T-helper 9 cell (primary cell): Measurements from ENCODE around the gene ROBO1.

ENCODE experiments used
- DNase-seq: peaks from one replicate; pipeline ENCODE4 v3.0.0-alpha.2; 2020

The ROBO1 gene

DNA sequence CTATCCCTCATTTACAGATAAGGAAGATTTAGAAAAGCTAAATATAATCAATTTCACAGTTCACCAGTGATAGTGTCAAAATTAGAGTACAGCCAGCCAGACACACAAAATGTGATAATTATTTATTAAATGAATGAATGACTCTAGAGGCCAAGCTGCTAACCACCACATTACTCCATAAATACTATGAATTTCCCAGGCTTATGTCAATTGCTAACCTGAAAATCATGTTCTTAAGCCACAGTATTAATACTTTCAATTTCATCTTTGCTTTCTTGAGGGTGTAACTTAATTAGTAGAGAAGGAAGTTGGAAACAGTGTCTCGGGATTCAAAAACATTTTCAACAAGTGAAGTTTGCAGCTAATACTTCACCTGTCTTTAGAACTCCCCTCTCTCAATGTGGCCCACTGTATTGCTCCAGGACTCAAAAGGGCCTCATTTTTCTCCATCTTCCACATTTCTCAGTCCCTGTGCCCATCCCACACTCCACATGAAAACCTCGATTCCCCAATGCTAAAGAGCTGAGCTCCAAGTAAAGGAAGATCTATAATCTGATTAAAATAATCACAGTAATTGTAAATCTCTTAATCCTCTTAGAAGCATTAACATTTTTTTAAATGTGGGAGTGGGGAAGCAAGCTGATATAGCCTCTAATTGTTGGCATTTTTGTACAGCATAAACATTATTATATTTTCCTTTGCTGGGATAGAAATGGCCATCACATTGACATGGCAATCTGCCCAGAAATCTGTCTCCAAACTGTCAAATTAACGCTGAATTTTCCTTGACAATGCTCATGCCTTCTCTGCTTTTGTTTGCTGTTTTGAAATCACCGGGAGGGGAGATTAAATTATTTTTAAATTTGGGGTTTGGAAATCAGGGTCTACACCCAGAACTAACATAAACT is 765.1 kb downstream of the ROBO1 start:
- DNase-seq = no peak

GRCh38 chr3:79001255-79001654 is 766.5 kb downstream of the ROBO1 start:
- DNase-seq = no peak

- no peak for DNase-seq
These were observed 768.7 kb downstream of the ROBO1 start for GRCh38 chr3:78999139-78999538.

GRCh38 chr3:78995087-78995486 is 772.7 kb downstream of the ROBO1 start:
- no peak for DNase-seq

DNA sequence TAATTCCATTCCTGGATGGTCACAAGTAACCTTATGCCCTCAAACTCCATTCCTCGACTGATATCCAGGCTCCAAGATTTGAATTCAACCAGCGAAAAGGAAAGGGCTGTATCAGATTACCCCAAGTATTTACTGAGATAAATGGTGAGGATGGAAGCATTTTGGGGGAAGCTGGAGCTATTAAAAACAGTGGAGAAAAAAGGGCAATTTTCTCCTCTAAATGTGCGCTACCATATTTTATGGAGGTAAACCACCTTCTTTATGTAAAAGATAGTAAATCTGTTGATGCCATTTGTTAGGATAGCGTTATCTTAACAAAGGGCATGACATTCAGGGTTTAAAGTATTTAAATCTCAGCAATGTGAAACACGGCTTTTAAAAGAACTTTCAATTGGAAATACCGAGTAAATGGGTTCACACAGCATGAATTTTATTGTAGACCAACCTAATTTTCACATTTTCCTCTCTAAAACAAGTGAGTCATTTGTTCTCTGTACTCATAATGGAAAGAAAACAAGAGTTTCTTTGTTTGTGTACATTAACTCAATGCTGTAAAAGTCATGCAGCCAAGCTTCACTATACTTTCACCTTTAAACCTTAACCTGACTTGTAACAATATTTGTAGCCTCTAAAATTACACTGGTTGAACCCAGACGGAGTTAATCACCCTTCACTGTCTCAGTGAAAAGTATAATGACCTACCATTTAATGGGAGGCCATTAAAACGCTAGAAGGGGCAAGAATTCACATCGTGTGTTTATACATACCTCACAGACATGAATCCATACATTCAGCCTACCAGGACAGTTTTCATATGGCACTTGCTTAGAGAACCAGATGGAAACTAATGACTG is 773.4 kb downstream of the ROBO1 start:
- no peak for DNase-seq

DNA sequence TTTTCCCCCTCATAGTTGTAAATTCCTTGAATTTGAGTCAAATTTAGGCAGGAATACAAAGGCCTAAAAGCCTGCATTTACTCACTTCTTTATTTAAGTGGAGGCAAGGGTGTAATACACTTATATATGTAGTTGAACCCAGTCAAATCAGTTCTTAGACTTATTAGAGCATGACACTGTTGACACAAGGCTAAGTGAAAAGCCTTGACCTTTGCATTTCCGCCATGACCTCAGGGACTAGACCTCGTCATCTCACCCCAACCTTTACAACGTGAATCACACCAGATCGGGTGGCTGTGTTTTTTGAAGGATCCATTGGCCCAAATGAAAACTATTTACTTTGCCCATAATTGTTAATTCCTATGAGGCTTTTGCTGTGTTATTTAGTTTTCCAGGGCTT is 774.4 kb downstream of the ROBO1 start:
- no peak for DNase-seq

- no peak for DNase-seq
These were observed 775.0 kb downstream of the ROBO1 start for GRCh38 chr3:78992830-78993229.

- no peak for DNase-seq
These were observed 775.4 kb downstream of the ROBO1 start for GRCh38 chr3:78992400-78992799.

DNA sequence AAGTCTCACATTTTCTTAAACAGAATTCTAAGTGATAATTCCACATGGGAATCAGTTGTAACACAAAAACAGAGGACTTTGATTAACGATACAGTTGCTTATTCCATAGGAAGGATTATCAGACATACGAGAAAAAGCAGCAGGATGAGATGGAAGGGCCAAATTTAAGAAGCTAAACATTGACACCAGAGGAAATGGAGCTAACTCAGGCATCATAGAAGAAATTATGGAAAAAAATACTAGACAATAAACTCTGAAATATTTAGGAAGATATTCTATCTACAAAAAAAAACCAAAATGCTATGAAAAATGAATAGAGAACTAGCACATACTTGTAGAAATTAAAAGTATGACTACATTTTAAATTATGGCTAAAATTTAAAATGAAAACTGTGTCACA is 776.1 kb downstream of the ROBO1 start:
- no peak for DNase-seq

DNA sequence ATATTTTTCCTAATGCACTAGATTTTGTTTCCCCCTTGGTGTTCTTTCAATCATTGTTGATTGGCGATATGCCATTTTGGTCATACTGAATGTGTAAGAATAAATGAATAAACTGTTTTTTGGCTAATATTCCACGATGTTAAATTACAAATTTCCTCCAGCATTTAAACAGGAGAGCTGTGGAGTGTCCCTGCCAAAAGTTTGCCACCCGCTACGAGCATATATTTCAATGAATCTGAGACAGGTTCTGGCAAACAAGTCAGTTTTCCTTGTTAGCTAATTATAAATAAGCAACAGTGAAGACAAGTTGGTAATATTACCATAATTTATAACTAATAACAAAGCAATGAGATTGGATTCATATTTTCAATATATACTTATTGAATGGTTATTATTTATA is 777.6 kb downstream of the ROBO1 start:
- DNase-seq = no peak

DNA sequence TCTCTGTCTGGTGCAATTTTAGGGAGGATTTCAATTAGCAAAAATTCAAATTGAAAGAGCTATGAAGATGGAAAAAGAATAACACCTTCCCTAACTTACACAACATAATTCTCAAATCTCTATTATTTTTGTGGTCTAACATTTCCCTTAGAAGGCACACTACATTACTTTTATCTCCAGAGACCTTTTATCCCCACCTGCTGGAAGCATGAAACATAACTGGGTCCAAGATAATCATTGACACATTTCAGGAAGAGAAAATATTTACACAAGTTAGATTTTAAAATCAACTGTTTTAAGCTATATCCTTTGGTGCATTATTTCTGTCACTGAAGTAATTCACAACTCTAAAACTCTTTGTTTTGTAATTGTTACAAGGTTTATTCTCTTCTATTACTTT is 779.5 kb downstream of the ROBO1 start:
- no peak for DNase-seq

DNA sequence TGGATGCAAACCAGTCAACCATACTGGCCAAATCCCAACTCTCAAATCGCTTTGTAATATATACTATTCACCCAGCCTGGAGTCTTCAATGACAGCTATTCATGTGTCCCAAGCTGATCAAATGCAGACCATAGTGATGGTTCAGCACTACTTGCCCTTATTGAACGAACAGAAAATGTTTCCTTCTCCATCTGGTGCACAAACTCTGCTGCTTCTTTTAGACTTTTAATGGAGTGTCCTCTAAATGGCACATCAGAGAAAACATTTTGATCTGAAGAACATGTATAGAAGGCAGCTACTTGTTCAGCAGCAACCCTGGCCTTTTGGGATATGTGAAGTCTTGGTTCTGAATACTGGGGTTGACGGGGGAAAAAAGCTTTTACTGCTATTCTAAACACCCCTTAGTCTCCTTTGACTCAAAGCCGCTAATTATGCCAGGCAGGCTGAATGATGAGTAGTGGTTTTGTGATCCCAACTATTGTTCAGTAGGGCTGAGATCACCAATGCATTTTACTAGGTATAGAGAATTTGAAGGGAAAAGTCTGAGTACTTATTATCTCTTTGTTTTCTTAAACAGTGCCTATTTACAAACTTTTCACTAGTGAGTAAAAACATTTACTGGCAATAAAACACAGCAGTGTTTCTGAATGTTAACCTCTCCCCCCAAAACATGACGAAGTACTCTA is 781.2 kb downstream of the ROBO1 start:
- no peak for DNase-seq

DNA sequence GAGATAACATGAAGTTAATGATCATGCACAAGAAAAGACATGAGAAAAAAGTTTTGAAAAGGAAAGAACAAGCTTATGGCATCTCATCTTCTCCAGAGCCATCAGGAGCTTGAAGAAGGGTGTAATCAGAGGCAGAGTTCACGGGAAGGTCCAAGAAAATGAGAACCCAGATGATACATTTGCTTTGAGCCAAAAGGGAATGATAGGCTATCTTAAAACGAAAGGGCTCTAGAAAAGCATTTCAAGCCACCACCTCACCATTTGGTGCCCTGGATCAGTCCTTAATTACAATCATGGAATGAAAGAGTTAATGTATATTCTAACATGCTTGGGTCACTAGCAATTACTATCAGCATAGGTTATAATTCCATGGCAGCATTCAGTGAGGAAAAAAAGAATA is 781.8 kb downstream of the ROBO1 start:
- DNase-seq = no peak

DNA sequence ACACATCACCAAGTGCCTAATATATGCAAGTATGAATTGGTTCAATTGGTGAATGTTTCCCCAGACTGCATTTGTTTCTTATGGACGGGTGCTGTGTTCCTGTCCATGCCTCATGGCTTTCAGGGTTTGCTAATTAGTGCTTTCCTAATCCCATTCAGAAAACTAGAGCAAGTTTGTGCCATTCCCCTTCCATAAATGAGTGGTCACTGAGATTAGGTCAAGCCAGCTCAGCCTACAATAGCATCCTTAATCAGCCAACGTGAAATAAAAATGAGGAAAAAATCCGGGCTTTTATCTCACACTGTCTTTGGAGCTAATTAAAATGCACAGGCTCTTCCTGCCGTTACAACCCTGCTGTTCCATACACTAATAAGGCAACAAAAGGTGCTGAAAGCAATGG is 788.8 kb downstream of the ROBO1 start:
- no peak for DNase-seq

DNA sequence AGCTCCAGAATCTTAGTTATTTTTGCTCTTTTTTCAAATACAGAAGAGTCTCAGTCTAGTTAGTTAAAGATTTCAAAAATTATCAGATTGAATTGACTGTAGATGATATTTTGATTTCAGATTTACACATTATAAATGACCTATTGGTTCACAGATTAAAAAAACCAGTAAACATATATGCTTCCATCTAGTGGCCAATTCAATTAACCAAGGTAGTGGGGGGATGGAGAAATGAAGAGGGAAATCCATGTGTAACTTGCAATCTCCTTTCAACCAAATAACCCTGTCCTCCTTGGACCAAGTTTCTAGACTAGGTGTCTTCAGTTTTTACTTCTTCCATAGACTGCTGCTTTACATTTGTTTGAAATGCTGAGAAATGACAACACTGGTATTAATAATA is 789.8 kb downstream of the ROBO1 start:
- no peak for DNase-seq

DNA sequence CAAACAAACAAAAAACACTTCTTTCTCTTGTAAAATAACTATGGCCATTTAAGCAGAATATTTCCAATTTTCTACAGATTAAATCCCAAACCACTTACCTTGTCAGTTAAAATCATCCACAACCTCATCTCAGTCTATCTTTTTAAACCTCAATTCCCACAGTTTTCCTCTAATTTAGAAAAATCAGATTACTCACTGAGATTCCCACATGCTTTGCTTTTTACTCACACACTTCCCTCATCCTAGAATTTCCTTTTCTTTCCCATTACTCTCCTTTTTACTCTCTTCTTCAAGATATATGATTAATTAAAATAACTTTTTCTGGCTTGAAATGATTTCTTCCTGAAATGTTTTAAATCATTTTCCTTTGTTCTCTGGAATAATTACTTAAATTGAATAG is 790.7 kb downstream of the ROBO1 start:
- DNase-seq = no peak

DNA sequence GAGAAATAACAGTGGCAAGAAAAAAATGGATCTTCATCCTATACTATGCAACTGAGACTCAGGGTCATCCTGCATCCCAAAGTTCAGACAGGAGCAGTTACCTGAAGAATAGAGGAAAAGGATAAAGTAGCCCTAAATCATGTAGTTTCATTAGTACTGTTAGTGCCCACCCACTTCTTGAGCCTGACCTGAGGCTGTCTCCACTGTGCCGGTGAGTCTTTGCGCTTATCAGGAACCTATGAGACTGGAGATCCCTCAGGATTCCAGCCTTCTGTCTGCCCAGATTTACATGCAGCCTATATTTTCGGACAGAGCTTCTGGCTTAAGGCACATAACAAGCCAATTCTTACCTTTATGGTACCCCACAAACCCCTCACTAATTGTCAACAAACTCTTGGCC is 791.6 kb downstream of the ROBO1 start:
- no peak for DNase-seq

GRCh38 chr3:78974181-78974790 is 793.5 kb downstream of the ROBO1 start:
- no peak for DNase-seq

- DNase-seq = no peak
These were observed 795.0 kb downstream of the ROBO1 start for GRCh38 chr3:78972617-78973301.

DNA sequence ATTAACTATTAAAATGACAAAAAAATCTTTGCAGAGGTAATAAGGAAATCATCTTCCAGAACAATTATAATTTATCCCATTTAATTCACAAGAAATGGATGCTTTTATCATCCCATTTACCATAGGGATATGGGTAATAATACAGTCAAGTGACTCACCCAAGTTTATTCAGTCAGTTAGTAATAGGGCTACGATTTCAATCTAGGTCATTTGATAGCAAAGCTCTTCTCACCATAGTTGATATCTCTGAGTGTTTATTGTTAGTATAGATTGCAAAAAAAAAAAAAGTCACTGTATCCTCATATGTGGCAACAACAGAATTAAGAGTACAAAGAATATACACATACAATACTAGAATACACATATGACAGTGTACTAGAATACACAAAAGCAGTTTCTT is 797.1 kb downstream of the ROBO1 start:
- no peak for DNase-seq

- no peak for DNase-seq
These were observed 798.3 kb downstream of the ROBO1 start for GRCh38 chr3:78969483-78969882.

DNA sequence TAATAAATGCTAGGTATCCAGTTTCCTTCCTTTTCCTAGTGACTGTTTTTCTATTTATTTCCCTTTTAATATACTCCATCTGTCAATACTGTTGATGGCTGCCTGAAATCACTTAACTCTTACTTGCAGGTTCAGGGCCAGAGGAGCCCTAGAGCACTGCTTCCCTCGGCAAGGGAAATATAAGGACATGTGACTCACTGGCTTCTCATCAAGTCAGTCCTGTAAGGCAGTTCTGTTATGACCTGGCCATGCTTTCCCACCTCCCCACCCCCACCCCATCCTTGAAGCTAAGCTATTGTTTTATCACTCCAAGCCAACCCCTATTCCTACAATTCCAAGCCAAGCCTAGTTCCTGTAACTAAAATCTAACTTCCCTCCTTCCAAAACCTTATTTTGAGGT is 800.7 kb downstream of the ROBO1 start:
- no peak for DNase-seq
